ENCODE data around the gene PKHD1. TPM values are rescaled to one million over a fixed set of nuclear protein-coding genes. Genes with fewer than 3 reads are reported as not detected.
"Not testable (repeated sequence)": the region's sequence is repeated elsewhere in the genome, so short reads cannot be mapped to it uniquely, and the experiment has no call there.

Gene PKHD1
- total and polyA plus RNA-seq, 12 donors = 0.03 to 0.22 (median 0.09) TPM; not detected in 3

GRCh38 chr6:51854876-51855275, 232.5 kb downstream of the PKHD1 start:
- no peak for DNase-seq
- intact Hi-C loops (cut with DNase I) = loop anchor here (5.0 to 10.0 kb wide), 2 partner anchors 167 to 170 kb away; no protein-coding TSS in a partner anchor
- H3K27me3 ChIP-seq = peaks cover 3% of the 10 kb centered on the region
- no peak for TF ChIP-seq POLR2A (IDR thresholded peaks at IDR 0.05)
- no peak for TF ChIP-seq CTCF (IDR thresholded peaks at IDR 0.05)
- no peaks in the 10 kb centered on the region for H3K9me3 ChIP-seq (replicated peaks in 1 of 3)
- no peak overlapping the region for H3K27ac ChIP-seq
- WGBS, 4 donors = 73 to 85% (median 78%) methylated on average over 8 to 16 of the region's 16 CpGs
- no peak overlapping the region for H3K4me3 ChIP-seq
- H3K4me1 ChIP-seq (replicated peaks in 1 of 2) = no peaks in the 10 kb centered on the region
- no peaks in the 10 kb centered on the region for H3K36me3 ChIP-seq (replicated peaks in 1 of 2)

- Histone ChIP-seq H3K27ac (no peak overlapping the region), H3K9me3 (replicated peaks in 1 of 3) (no peaks in the 10 kb centered on the region), H3K4me3 (no peak overlapping the region), H3K27me3 (peaks cover 3% of the 10 kb centered on the region), H3K4me1 (replicated peaks in 1 of 2) (no peaks in the 10 kb centered on the region), H3K36me3 (replicated peaks in 1 of 2) (no peaks in the 10 kb centered on the region)
- 73 to 83% (median 80%) methylated on average over 5 to 7 of the region's 7 CpGs for WGBS, 4 donors
- TF ChIP-seq POLR2A (IDR thresholded peaks at IDR 0.05) (no peak), CTCF (IDR thresholded peaks at IDR 0.05) (no peak)
- intact Hi-C loops (cut with DNase I) = loop anchor here in 1 of 2 donors (10.0 kb wide), 1 partner anchor 170 kb away; no protein-coding TSS in a partner anchor
- no peak for DNase-seq
Measured at GRCh38 chr6:51854347-51854746, 233.1 kb downstream of the PKHD1 start.

- not testable (repeated sequence) for H3K9me3 ChIP-seq (replicated peaks in 1 of 3); H3K36me3 ChIP-seq (replicated peaks in 1 of 2); H3K4me1 ChIP-seq (replicated peaks in 1 of 2); H3K4me3 ChIP-seq; H3K27me3 ChIP-seq; DNase-seq; H3K27ac ChIP-seq
- 67 to 84% (median 73%) methylated on average over 1 of the region's 1 CpG for WGBS, 4 donors
- intact Hi-C loops (cut with DNase I) = loop anchor here in 1 of 2 donors (10.0 kb wide), 1 partner anchor 172 kb away; no protein-coding TSS in a partner anchor
Measured at GRCh38 chr6:51853109-51853508, 234.3 kb downstream of the PKHD1 start.

GRCh38 chr6:51846531-51846930, 240.9 kb downstream of the PKHD1 start:
- Histone ChIP-seq H3K4me3 (no peak overlapping the region), H3K27me3 (no peaks in the 10 kb centered on the region), H3K9me3 (replicated peaks in 1 of 3) (no peaks in the 10 kb centered on the region), H3K4me1 (replicated peaks in 1 of 2) (no peaks in the 10 kb centered on the region), H3K36me3 (replicated peaks in 1 of 2) (no peaks in the 10 kb centered on the region), H3K27ac (no peak overlapping the region)
- WGBS, 4 donors = 49 to 69% (median 61%) methylated on average over 2 of the region's 2 CpGs
- DNase-seq = no peak
- no peak for TF ChIP-seq CTCF (IDR thresholded peaks at IDR 0.05)
- no peak for TF ChIP-seq POLR2A (IDR thresholded peaks at IDR 0.05)
- intact Hi-C loops (cut with DNase I) = no loop called here

- Histone ChIP-seq H3K4me1 (replicated peaks in 1 of 2) (no peaks in the 10 kb centered on the region), H3K27me3 (no peaks in the 10 kb centered on the region), H3K9me3 (replicated peaks in 1 of 3) (no peaks in the 10 kb centered on the region), H3K4me3 (no peak overlapping the region), H3K36me3 (replicated peaks in 1 of 2) (no peaks in the 10 kb centered on the region), H3K27ac (no peak overlapping the region)
- peak in 1 of 7 donors; percentile 70 for DNase-seq
- 45 to 62% (median 50%) methylated on average over 3 of the region's 3 CpGs for WGBS, 4 donors
- TF ChIP-seq CTCF (IDR thresholded peaks at IDR 0.05) (peak in 1 of 6 experiments; percentile 29), POLR2A (IDR thresholded peaks at IDR 0.05) (no peak)
- intact Hi-C loops (cut with DNase I) = no loop called here
Measured at GRCh38 chr6:51844336-51844735, 243.1 kb downstream of the PKHD1 start.

Data from adrenal gland (tissue), 12 donors.